Tibial artery (tissue), 4 donors: ENCODE measurements around the gene ATP5MK.
"Not testable (repeated sequence)": the region's sequence is repeated elsewhere in the genome, so short reads cannot be mapped to it uniquely, and the experiment has no call there.

Experiments used
- DNase-seq, 2 donors: peaks; one replicate each; pipeline ENCODE4 v3.0.0-alpha.2; 2019
- H3K27ac ChIP-seq, 2 donors: fragments of 200-600 bp; sonication (generic) in 1 of 2; 1 replicate in 1 of 2; 2 replicates in 1 of 2; pipeline ENCODE4 v1.5.1; 2018 to 2019; ENCODE audit warnings: mild to moderate bottlenecking in 1 of 2
- H3K27me3 ChIP-seq, 2 donors: fragments of 200-600 bp; sonication (generic) in 1 of 2; one replicate each; pipeline versions ENCODE4 v1.5.1 to v1.6.0; 2016 to 2019
- H3K36me3 ChIP-seq, 3 donors: fragments of 200-600 bp; sonication (generic) in 2 of 3; one replicate each; pipeline ENCODE4 v1.5.1; 2016 to 2019; ENCODE audit warnings: mild to moderate bottlenecking in 2 of 3
- H3K4me1 ChIP-seq, 4 donors: fragments of 200-600 bp; sonication (generic) in 2 of 4; 1 replicate in 3 of 4; 2 replicates in 1 of 4; pipeline ENCODE4 v1.5.1; 2016 to 2019
- H3K4me3 ChIP-seq, 2 donors: fragments of 200-600 bp; sonication (generic) in 1 of 2; 1 replicate in 1 of 2; 2 replicates in 1 of 2; pipeline ENCODE4 v1.5.1; 2018 to 2019; ENCODE audit warnings: mild to moderate bottlenecking in 2 of 2
- H3K9me3 ChIP-seq, 3 donors: fragments of 200-600 bp; sonication (generic) in 1 of 3; one replicate each; pipeline ENCODE4 v1.5.1; 2016 to 2019
- intact Hi-C: fragments of 100-400 bp; cut with DNase I; formaldehyde crosslinking; loops from one replicate; pipeline ENCODE4 v1.15.0; 2023; ENCODE audit warnings: low total_unique reads
- TF ChIP-seq, protein P1 (sequence below), 2 experiments: fragments of 200-600 bp in 1 of 2; fragments of 450-650 bp in 1 of 2; IDR thresholded peaks; one replicate each; pipeline ENCODE4 v1.5.1; 2017 to 2019; ENCODE audit warnings: antibody characterized with exemption in 2 of 2, mild to moderate bottlenecking in 1 of 2, moderate library complexity in 1 of 2

The ATP5MK gene

GRCh38 chr10:103374263-103374662 lies 22.0 kb downstream of the ATP5MK start:
- Histone ChIP-seq H3K36me3 (peaks cover 27 to 52% (median 31%) of the 10 kb centered on the region in 3 donors), H3K4me1 (peaks cover 0 to 13% (median 7%) of the 10 kb centered on the region in 4 donors), H3K27me3 (no peaks in the 10 kb centered on the region), H3K9me3 (no peaks in the 10 kb centered on the region), H3K4me3 (no peak overlapping the region), H3K27ac (no peak overlapping the region)
- TF ChIP-seq, protein P1, sequence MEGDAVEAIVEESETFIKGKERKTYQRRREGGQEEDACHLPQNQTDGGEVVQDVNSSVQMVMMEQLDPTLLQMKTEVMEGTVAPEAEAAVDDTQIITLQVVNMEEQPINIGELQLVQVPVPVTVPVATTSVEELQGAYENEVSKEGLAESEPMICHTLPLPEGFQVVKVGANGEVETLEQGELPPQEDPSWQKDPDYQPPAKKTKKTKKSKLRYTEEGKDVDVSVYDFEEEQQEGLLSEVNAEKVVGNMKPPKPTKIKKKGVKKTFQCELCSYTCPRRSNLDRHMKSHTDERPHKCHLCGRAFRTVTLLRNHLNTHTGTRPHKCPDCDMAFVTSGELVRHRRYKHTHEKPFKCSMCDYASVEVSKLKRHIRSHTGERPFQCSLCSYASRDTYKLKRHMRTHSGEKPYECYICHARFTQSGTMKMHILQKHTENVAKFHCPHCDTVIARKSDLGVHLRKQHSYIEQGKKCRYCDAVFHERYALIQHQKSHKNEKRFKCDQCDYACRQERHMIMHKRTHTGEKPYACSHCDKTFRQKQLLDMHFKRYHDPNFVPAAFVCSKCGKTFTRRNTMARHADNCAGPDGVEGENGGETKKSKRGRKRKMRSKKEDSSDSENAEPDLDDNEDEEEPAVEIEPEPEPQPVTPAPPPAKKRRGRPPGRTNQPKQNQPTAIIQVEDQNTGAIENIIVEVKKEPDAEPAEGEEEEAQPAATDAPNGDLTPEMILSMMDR (IDR thresholded peaks at IDR 0.05) = no peak
- DNase-seq = no peak
- intact Hi-C loops = no loop called here

GRCh38 chr10:103373544-103373943 lies 22.7 kb downstream of the ATP5MK start:
- TF ChIP-seq, protein P1 (IDR thresholded peaks at IDR 0.05) = no peak
- no peak overlapping the region for H3K27ac ChIP-seq
- H3K4me3 ChIP-seq = no peak overlapping the region
- H3K36me3 ChIP-seq = peaks cover 27 to 45% (median 29%) of the 10 kb centered on the region in 3 donors
- H3K27me3 ChIP-seq = no peaks in the 10 kb centered on the region
- intact Hi-C loops = no loop called here
- no peaks in the 10 kb centered on the region for H3K9me3 ChIP-seq
- no peak for DNase-seq
- peaks cover 0 to 20% (median 13%) of the 10 kb centered on the region in 4 donors for H3K4me1 ChIP-seq

DNA sequence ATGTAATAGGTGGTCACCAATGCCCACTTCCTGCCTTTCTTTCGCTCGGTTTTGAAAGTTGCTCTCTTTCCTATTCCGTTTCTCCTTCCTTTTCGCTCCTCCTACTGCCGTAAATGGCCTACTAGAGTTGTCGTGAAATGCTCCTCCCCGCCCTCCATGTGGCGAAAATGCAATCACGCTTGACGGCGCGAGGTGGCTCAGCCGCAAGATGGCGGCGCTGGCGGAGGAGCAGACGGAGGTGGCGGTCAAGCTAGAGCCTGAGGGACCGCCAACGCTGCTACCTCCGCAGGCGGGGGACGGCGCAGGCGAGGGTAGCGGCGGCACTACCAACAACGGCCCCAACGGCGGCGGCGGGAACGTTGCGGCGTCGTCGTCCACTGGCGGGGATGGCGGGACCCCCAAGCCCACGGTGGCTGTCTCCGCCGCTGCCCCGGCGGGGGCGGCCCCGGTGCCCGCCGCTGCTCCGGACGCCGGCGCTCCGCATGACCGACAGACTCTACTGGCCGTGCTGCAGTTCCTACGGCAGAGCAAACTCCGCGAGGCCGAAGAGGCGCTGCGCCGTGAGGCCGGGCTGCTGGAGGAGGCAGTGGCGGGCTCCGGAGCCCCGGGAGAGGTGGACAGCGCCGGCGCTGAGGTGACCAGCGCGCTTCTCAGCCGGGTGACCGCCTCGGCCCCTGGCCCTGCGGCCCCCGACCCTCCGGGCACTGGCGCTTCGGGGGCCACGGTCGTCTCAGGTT lies 28.3 kb downstream of the ATP5MK start, which contains the start of gene TAF5:
TAF5 (plus strand) TSS at position 195 of the 737 bp plus-strand sequence; CDS start at position 209, 14 bp downstream.
- intact Hi-C loops = loop anchor here (2.0 to 10.0 kb wide), 2 partner anchors 27 to 653 kb away; partner anchors contain the start of genes ARL3 and SFXN2

GRCh38 chr10:103367379-103367781 lies 28.9 kb downstream of the ATP5MK start:
- no peak for DNase-seq
- Histone ChIP-seq H3K27ac (peak overlapping the region; percentile 80 to 94), H3K27me3 (no peaks in the 10 kb centered on the region), H3K4me3 (peak overlapping the region; percentile 68 to 98), H3K36me3 (no peaks in the 10 kb centered on the region), H3K4me1 (peaks cover 0 to 20% (median 15%) of the 10 kb centered on the region in 4 donors), H3K9me3 (no peaks in the 10 kb centered on the region)
- TF ChIP-seq, protein P1 (IDR thresholded peaks at IDR 0.05) = no peak
- intact Hi-C loops = loop anchor here (2.0 to 10.0 kb wide), 2 partner anchors 27 to 653 kb away; partner anchors contain the start of genes ARL3 and SFXN2

More for the DNA sequence above, 28.3 kb downstream of the ATP5MK start, which contains the start of gene TAF5:
- peak within 1 kb of the TSS; percentile 68 to 98 for H3K4me3 ChIP-seq
- peaks cover 0 to 20% (median 15%) of the 10 kb centered on the region in 4 donors for H3K4me1 ChIP-seq
- no peaks in the 10 kb centered on the region for H3K27me3 ChIP-seq
- TF ChIP-seq, protein P1 (IDR thresholded peaks at IDR 0.05) = peak in 1 of 2 experiments; percentile 19
- peak; percentile 89 to 94 for DNase-seq
- H3K36me3 ChIP-seq = no peaks in the 10 kb centered on the region
- no peaks in the 10 kb centered on the region for H3K9me3 ChIP-seq
- peak within 1 kb of the TSS; percentile 80 to 94 for H3K27ac ChIP-seq

GRCh38 chr10:103360791-103361190 lies 35.5 kb downstream of the ATP5MK start:
- not testable (repeated sequence) for H3K4me1 ChIP-seq, H3K36me3 ChIP-seq, H3K27ac ChIP-seq, H3K9me3 ChIP-seq, H3K4me3 ChIP-seq, H3K27me3 ChIP-seq, DNase-seq
- intact Hi-C loops = loop anchor here (10.0 kb wide), 1 partner anchor 646 kb away; the partner anchor contains the start of genes ARL3 and SFXN2

GRCh38 chr10:103359493-103359892 lies 36.8 kb downstream of the ATP5MK start:
- H3K27ac ChIP-seq, H3K4me1 ChIP-seq, H3K36me3 ChIP-seq, H3K4me3 ChIP-seq, H3K27me3 ChIP-seq, DNase-seq, H3K9me3 ChIP-seq, intact Hi-C loops: not testable (repeated sequence)
